Measurements from ENCODE around the gene SMAD3.

The SMAD3 gene

DNA sequence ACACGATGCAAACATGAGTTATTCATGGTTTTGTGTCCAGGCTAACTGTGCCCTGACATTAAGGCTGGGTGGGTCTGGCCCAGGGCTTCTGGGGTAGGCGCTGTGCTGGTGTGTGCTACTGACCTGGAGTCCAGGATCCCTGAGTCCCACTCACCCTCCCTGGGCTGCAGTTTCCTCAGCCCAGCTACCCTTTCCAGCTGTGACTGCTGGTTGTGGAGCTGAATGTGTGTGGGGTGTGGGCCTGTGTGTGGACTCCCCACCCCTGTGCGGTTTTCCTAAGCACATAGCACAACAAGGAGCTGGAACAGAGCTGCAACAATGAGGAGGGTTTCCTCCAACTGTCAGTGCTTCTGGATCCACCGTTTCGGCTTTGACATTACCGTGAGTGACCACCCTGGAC, 38.0 kb downstream of the SMAD3 start:
- no peak for DNase-seq (ENCODE audit: low read depth)
- no peak overlapping the region for H3K4me3 ChIP-seq (ENCODE audit: low read depth, low read length)
- TF ChIP-seq, protein P1, sequence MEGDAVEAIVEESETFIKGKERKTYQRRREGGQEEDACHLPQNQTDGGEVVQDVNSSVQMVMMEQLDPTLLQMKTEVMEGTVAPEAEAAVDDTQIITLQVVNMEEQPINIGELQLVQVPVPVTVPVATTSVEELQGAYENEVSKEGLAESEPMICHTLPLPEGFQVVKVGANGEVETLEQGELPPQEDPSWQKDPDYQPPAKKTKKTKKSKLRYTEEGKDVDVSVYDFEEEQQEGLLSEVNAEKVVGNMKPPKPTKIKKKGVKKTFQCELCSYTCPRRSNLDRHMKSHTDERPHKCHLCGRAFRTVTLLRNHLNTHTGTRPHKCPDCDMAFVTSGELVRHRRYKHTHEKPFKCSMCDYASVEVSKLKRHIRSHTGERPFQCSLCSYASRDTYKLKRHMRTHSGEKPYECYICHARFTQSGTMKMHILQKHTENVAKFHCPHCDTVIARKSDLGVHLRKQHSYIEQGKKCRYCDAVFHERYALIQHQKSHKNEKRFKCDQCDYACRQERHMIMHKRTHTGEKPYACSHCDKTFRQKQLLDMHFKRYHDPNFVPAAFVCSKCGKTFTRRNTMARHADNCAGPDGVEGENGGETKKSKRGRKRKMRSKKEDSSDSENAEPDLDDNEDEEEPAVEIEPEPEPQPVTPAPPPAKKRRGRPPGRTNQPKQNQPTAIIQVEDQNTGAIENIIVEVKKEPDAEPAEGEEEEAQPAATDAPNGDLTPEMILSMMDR (IDR thresholded peaks at IDR 0.05; ENCODE audit: low read depth, low read length, missing control alignments): no peak

DNA sequence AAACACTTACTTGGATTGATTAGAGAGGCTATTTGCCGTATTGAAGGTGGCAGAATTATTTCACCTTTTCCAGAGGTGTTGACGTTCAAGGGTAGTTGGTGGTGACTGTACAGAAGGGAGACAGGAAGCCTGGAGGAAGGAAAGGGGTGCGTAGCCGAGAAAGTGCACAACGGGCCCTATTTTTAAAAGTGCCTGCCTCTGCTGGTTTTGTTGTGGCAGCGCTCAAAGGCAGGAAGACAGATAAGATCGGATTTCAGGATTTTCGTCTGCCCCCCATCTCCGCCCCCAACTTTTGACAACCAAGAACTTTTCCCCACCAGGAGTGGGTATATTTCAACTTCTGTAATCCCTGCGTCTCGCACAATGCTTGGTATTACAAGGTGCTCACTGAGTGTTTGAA, 38.5 kb downstream of the SMAD3 start:
- H3K4me3 ChIP-seq (ENCODE audit: low read depth, low read length): no peak overlapping the region
- DNase-seq (ENCODE audit: low read depth): no peak
- TF ChIP-seq, protein P1 (IDR thresholded peaks at IDR 0.05; ENCODE audit: low read depth, low read length, missing control alignments): no peak

DNA sequence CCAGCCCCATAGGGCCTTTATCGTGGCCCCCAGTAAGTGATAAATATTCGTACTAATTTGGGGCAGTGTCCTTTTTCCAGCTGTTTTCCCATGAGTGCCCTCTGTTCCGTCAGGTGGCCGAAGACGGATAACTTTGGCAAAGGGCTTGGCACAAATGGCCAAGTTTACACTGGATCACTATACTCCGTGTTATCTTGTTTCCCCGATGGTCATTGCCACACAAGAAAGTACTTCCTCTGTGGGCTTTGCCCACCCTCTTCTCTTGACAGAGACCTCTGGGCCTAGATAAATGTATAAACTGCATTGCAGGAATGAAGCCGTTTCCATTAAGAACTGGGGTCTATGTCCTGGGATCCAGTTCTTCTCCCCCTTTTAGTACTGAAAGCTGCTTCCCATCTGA, 39.1 kb downstream of the SMAD3 start:
- no peak for DNase-seq (ENCODE audit: low read depth)
- no peak overlapping the region for H3K4me3 ChIP-seq (ENCODE audit: low read depth, low read length)
- TF ChIP-seq, protein P1 (IDR thresholded peaks at IDR 0.05; ENCODE audit: low read depth, low read length, missing control alignments): no peak

DNA sequence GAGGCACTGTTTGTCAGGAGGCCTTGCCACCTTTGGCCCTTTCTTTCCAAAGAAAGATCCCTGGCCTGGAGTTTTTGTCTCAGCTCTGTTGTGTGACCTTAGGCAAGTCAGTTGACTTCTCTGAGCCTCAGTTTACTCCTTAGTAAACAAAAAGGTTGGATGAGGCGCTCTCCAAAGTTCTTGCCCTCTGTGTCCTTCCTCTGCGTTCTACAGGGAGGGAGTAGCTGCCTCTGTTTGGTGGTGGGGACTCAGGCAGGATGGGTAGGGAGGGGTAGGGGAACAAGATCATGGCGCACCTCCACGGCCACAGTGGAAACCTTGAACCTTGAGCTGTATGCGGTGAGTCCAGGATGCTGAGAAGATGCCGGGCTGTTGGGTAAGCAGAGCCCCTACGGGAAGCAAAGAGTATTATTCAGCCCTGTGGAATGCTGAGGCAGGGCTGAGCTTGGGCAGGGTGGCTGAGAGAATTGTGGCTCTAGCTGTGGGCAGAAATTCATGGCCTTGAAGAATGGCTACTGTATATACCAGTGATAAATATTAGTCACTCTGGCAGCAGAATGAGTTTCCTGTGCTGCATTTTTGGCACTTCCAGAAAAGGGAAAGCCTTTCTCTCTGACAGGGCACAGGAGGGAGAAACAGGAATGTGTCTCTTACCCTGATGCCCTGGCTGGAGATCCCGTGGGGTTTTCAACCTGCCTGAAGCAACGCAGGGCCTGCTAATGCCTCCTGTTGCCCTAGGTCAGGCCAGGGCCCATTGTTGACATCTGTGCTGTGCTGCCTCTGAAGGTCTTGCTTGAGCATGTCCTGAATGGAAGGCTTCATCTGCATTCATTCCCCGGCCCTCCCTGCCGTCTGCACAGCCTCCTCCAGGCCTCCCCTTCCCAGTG, 39.9 kb downstream of the SMAD3 start:
- TF ChIP-seq, protein P1 (IDR thresholded peaks at IDR 0.05; ENCODE audit: low read depth, low read length, missing control alignments): no peak
- no peak overlapping the region for H3K4me3 ChIP-seq (ENCODE audit: low read depth, low read length)
- DNase-seq (ENCODE audit: low read depth): no peak

DNA sequence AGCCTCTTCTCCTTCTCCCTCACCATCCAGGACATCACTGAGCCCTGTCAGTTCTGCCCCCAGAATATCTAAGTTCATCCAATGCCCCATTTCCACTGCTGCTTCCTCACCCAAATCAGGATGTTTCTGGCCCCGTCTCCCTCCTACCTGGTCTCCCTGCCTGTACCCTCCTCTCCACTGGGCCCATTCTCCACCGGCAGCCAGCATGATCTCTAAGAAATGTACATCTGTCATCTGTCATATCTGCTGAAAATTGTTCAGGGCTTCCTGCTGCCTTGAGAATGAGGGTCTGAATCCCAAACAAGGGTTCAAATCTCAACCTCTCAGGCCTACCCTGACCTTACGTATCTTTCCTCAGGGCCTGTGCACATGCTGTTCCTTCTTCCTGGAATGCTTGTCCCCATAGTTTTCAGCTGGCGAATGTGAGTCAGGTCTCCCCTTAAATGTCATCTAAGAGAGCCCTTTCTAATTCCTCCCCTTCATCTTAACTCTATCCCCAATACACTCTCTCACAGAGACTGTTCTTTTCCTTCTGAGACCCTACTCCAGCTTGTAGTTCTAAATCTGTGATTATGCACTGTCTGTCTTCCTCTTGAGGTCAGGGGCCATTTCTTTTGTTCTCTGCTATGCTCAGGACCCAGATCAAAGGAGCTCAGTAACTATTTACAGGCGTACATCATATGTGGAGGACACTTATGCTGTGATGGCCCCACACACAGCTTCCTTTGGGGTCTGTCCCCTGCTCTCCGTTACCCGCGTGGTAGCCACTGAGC, 40.8 kb downstream of the SMAD3 start:
- no peak overlapping the region for H3K4me3 ChIP-seq (ENCODE audit: low read depth, low read length)
- no peak for DNase-seq (ENCODE audit: low read depth)
- TF ChIP-seq, protein P1 (IDR thresholded peaks at IDR 0.05; ENCODE audit: low read depth, low read length, missing control alignments): no peak

DNA sequence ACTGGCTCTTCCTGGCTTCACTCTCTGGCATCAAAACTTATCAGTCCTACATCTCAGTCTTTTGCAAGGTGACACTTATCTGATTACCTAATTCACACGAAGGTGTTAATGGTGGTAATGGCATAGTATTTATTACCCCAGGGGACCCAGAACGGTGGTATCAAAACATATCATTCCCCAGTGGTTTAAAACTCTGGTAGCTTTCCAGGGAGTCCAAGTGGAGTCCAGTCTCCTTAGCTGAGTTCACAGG, 41.3 kb downstream of the SMAD3 start:
- DNase-seq (ENCODE audit: low read depth): no peak
- TF ChIP-seq, protein P1 (IDR thresholded peaks at IDR 0.05; ENCODE audit: low read depth, low read length, missing control alignments): no peak

More for the DNA sequence above, 41.3 kb downstream of the SMAD3 start:
- no peak overlapping the region for H3K4me3 ChIP-seq (ENCODE audit: low read depth, low read length)
